Activated naive CD4-positive, alpha-beta T cell treated with anti-CD3 and anti-CD28 coated beads, Interleukin-2, amount 50 U/mL, for 16 hours (primary cell): ENCODE results near the gene DDX25.

Source experiments
- DNase-seq: peaks from one replicate; pipeline ENCODE4 v3.0.0-alpha.2; 2020

Gene DDX25

DNA sequence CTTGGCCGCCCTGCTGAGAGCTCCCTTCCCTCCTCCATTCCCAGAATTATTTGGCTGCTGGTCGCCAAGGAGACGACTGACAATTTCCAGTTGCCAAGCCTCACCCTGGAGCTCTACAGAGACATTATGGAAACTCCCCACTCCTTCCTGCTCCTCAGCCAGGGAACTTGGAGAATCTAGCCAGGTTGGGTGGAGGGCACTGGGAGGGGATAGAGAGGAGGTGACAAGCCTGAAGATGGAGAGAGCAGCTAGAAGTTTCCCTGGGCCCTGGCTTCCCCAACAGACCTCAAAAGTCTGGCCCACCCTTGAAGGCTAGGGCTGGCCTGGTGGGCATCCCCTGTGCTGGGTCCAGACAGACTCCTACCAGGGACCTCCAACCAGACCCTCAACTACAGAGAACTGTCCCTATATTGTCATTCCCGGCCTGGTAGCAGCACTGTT is 34.8 kb downstream of the DDX25 start:
- DNase-seq: no peak

DNA sequence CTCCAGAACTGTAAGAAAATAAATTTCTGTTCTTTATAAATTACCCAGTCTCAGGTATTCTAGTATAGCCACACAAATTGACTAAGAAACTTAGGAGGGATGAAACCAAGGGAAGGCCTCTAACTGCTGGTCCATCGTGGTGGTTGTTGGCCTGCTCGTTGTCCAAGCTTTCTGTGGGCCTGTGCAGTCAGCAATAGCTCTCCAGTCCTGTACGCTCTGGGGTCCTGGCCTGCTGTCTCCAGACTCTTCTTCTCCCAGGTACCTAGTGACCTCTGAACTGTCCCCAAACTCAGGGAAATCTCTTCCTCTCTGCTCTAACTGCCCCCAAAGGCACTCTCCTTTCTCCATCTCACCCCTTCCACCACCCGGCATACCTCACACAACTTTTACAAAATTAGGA is 35.8 kb downstream of the DDX25 start:
- no peak for DNase-seq

DNA sequence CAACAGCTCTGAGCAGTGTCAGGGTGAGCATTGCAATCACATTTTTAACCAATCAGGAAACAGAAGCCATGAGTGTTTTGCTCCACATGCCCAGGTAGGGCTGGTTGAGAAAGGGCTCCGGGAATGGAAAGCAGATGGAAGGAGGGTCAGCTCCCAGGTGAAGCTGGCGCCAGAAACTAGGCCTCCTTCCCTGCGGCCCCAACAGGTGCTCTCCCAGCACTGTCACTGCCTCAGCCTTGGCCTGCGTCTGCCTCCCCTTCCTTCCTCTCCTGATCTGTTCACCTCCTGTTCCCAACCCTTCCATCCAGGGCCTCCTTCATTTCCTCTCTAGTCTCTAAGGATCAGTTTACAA is 36.9 kb downstream of the DDX25 start:
- no peak for DNase-seq

DNA sequence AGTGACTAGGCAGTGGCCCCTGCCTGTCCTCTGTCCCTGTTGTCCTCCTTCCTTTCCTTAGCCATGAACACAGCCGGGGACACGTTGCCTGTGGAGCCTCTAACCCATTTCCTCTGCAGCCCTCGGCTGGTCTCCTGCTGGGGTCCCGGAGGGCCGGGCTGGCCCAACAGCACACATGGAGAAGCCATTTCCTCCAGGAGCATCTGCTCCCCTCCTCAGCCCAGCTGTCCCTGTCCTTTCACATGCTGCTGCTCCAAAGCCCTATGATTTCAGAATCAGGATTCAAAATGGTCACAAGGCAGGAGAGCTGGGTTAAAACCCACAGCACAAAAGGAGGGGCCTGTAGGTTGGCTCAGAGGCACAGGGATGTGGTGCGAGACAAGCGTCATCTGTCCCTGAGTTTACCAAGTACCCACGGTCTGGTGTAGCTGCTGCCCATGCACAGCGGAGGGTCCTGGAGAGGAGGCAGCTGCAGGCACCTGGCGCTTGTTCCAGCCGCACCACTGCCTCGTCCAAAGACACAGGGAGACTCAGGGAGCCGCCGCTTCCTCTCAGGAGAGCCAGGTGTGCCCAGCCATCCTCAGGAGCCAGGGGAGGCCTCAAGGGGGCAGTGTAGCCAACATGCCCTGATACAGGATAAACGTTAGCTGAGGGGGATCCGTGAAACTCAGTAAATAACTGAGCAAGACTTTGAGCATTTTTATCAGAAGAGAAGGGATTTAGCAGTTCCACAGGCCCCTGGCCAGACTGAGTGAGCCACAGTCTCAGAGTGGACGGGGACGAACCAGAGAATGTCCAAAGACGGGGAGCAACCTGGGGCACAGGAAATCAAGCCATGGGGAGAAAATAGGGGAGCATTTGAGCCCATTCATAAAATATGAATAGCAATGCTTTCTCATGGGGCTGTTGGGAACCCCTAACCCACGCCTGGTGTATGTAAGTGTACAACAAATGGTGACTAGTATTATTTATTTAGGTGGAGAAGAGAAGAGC is 37.6 kb downstream of the DDX25 start:
- peak; percentile 54 for DNase-seq

DNA sequence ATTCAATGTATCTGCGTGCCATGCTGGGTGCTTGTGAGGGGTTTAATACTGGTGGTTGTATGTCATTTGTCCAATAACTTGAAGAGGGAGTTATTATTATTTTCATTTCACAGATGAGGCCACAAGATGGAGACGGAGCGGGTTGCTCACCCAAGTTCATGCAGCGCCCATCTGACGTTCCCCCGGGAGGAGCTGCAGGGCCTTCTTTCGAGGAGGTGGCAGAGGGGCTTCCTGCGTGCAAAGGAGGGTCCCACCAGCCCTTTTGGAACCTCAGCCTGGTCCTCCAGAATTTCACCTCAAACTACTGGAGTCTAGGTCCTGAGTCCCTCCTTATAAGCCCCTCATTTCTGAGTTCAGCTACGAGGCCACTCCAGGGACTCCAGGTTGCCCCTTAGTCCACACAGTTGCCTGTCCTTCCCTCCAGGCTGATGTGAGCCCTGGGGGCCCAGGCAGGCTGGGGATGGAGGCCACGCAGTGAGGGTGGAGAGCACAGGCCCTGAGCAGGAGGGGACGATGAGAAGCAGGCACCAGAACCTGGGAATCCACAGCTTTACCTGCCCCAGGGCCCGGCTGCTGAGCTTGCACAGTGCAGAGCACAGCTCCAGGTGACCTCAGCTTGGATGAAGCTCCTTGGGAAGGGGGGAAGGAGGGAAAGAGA is 38.6 kb downstream of the DDX25 start:
- no peak for DNase-seq

DNA sequence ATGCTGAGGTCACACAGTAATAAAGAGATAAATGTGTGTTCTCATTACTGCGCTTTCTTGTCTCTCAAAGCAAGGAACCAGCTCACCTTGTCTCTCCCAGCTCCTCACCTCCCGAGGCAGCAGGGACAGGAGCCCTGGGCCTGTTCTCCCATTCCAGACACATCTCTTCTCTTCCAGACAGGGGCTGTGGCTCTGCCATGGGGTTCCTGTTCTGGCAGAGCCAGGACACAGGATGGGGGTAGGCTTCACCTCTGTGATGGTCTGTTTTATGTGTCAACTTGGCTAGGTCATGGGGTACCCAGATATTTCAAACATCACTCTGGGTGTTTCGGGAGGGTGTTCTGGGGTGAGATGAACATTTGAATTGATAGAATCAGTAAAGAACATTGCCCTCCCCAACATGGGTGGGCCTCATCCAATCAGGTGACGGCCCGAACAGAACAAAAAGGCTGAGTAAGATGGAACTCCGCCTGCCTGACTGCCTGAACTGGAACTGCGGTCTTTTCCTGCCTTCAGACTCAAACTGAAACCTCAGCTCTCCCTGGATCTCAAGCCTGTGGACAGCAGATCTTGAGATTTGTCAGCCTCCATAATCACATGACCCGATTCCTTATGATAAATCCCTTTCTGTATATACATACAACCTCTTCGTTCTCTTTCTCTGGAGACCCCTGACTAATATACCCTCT is 39.5 kb downstream of the DDX25 start:
- no peak for DNase-seq

DNA sequence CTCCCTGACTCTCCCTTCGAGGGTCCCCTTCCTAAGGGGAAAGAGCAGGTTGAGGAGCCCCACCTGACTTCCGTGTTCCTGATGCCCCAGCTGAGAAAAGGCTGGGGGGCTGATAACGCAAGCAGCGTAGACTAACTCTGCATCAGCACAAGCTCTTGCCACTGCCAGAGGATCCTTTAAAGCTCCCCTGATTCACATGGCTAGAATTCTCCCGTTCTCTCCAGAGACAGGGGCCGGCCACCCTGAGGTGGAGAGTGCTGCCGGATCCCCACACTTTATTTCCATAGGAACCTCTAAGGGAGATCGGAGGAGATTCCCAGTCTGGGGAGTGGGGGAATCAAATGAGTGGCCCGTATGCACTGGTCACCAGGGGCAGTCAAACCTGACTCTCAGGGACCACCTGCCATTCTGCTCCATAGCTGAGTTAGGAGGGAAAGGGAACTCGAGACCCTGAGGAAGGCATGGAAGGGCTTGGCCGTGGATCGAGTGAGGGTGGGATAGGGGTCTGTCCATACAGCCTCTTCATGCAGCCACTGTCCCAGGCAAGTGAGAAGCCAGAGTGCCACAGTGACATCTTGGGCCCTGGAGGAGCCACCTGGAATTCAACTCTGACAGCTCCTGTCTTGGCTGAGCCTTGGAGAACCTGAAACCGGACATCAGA is 40.2 kb downstream of the DDX25 start:
- no peak for DNase-seq

DNA sequence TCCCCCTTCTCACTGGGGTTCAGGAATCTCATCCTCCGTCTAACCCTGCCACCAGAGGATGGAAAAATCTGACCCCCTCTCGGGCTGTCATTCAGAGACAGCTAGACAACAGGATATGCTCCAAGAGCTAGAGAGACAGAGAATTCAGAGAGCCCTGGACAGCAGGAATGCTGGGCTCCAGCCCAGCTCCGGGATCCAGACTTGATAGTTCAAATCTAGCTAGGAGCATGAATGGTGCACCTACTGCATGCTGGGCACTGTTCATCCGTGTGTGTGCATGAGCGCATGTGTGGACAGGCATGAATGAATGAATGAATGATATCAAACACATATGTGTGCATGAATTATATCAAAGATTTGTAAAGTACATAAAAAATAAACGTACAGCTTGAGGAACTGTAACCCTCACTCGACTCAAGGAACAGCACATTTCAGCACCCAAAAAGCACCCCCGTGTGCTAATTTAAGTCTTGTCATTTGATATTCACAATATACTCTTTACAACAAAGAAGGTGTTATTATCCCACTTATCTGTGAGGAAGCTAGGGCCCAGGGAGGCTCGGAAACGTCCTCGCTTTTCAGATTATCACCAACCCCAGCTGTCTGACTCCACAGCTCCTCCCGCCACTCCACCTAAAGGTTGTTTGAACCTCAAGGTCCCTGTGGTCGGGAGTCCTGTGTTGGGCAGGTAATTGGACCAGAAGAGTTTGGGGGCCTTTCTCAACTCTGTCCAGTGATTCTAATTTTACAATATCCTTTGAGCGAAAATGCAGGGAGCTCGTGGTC is 40.9 kb downstream of the DDX25 start:
- DNase-seq: no peak

DNA sequence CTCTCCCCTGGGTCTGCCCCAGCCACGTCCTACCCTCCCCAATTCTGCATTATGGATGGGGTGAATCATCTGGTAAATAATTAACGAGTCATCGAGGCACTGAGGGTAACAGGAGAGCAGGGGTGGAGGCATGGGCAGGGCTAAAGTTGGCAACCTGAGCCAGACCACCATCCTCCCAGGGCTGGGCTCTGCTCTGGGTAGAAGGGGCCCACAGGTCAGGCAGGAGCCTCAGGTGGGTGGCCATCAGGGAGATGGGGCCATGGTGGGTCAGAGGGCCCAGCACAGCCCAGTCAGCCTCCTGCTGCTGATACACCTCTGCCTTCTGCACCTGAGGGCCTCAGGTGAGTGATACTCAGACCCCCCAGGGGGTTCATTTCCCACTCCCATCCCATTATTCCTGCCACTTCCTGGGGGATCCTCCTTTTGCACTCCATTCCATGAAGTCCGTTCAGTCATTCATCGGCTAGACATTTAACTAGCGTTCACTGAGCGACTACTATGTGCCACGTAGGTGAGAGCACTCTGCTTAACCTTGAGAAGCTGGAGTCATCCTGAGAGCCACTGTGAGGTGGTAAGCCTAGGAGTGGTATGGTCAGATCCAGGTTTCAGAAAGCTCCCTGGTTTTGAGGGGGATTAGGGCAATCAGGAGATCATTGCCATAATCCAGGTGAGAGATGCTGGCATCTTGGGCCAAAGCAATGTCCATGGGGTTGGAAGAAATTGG is 41.7 kb downstream of the DDX25 start, which contains the start of gene VSIG10L2:
VSIG10L2 (plus strand) TSS at position 248 of the 724 bp plus-strand sequence; CDS start at position 260, 12 bp downstream.
- DNase-seq: no peak

DNA sequence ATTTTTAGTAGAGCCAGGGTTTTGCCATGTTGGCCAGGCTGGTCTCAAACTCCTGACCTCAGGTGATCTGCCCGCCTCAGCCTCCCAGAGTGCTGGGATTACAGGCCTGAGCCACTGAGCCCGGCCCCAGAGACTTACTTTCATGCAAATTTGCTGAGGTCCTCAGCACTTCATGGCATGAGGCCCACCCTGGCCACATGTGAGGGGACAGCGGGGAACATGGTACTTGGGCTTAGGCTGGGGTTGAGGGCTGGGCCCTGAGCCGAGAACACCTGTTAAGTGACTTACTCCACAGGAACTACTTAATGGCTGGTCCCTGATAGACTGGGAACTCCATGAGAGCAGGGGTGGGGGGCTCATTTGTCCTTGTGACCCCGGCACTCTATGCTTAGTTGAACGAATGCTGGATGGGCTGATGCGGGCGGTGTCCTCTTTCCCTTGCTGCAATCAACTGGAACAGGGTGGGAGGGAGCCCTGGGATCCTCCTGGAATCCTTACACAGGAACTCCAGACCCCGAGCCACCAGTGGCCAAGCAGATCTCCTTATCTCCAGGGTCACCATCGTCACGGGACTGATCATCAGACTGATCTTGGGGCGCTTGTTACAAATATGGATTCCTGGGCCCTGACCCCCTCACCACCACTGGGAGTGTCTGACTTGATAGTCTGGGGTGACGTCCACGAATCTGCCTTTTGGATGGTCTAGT is 42.6 kb downstream of the DDX25 start:
- no peak for DNase-seq

DNA sequence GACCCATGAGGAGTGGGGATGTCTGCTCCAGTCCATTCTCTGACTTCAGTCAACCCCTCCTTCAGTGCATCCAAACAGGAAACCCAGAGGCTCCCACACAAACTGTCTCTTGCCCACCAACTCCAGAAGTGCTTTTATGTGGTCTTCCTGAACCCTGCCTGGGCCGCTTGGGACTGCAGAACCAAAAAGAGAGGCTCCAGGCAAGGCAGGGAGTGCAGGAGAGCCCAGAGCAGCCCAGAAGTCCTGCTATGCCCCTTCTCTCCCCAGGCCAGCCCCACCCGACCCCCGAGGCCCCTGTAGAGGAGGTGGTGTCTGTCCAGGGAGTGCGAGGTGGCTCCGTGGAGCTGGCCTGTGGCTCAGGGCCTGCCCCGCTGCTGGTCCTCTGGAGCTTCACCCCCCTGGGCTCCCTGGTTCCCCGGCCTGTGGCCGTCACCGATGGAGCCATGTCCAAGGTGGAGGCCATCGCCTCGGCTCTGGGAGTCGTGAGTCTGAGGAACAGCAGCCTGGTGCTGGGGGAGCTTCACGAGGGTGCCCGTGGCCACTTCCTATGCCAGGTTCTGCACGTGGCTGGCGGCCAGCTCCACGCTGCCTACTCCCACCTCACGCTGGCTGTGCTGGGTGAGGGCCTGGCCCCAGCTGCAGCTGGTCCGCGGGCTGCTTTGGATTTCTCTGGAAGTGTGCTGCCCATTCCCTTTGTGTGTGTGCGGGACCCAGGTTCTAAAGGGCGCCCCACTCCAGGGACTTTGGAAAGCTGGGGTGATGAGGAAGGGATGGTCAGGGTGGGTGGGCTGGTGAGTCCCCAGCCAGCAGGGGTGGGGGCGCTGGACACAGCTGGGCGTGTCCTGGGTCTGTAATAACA is 43.3 kb downstream of the DDX25 start:
- DNase-seq: no peak

DNA sequence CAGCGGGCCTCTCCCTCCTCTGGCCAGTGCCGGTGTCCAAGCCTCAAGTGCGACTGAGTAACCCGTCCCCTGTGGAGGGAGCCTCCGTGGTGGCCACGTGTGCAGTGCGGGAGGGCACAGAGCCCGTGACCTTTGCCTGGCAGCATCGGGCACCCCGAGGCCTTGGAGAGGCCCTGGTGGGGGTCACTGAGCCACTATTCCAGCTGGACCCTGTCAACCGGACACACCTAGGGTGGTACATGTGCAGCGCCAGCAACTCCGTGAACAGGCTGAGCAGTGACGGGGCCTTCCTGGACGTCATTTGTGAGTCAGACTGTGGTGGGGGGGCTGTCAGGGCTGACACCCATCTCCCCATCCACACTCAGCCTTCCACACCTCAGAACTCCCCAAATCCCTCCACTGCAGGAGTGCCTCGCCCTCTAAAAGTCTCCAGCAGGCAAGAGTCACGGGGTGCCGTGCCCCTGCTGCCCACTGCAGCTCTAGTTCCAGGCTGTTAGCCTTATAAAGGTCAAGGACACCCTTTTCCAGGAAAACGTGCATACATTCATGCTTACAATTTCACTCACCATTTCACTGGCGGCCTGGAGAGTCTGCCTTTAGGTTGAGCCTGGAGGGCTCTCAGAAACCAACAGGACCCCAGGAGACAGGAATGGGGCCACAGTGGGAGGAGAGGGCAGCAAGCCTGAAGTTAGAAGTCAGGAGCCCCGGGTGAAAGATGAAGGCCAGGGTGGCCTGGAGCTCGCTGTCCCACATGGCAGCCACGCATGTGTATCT is 44.2 kb downstream of the DDX25 start:
- DNase-seq: no peak

DNA sequence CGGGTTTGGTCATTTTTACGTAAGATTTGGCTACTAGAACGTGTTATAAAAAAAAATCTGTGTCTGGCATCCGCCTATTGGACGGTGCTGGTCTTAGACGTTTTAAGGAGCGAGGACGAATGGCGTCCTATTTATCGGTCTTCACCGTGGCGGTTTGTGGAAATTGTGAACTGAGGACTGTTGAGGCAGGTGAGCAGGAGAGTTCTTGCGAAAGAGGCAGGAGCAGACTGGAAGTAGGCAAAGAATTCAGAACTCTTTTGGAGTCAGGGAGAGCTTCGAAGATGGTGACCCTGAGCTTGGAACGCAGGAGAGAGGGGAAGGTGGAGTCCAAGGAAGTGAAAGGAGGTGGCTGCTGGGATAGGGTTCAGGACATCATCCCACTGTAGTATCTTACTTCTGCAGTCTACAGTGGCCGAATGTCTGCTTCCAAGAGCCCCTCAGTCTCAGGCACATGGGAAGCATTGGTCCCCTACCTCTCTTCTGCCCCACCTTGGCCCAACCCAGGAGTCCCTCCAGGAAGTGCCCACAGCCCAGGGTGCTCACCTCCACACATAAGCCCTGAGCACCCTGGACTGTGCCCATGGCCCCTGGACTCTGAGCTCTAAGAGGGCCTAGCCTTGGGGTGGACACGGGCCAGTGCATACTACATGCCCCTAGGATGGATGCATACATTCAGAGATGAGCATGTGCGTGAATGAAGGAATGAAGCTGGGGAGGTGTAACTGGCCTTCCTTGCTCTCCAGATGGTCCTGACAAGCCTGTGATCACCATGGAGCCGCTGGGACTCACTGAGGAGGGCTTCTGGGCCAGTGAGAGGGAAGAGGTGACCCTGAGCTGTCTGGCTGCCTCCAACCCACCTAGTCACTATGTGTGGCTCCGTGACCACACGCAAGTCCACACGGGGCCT is 45.2 kb downstream of the DDX25 start:
- DNase-seq: no peak

DNA sequence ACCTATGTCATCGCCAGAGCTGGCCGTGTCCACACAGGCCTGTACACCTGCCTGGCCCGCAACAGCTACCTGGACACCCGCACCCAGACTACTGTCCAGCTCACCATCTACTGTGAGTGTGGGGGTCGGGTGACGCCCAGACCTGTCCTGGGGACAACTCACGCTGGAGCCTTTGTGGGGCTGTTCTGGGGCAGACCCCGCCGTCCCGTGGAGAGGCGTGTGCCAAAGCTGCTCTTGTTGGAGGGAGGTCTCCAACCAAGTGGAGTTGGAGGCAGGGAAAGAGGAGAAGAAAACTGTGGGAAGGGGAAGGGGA is 45.8 kb downstream of the DDX25 start:
- DNase-seq: no peak

DNA sequence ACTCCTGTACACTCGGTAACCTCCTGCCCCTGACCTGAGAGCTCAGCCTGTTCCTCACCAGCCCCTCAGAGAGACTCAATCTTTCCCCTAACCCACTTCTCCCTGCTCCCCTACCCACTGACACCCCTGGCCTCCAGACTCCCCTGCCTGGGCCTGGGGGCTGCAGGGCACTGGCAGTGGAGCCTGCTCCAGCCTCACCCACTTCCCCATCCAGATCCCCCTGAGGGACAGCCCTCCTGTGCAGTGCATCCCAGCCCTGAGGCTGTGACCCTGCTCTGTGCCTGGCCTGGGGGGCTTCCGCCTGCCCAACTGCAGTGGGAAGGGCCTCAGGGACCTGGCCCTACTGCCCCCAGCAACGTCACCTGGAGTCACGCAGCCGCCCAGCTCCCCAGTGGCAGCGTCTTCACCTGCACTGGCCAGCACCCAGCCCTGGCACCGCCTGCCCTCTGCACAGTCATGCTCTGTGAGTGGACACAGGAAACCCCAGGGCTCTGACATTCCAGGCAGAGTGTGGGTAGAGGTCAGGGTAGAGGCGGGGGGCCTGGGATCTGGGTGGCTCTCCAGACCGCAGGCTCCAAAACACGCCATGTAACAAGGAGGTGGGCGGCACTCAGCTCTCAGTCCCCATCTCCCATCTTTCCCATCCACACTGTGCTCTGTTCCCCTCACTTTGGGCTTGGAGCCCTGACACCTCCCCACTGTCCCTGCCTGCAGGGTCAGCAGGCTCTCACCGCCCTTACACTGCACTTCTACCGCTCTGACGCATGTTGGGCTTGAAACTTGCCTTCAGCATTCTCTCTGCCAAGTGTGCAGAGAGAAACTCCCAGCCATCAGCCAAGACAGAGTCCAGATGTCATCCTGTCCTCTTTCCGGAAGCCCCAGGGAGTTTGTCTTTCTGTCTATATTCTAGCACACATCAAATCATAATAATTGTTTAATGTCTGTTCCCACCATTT is 46.7 kb downstream of the DDX25 start:
- no peak for DNase-seq

DNA sequence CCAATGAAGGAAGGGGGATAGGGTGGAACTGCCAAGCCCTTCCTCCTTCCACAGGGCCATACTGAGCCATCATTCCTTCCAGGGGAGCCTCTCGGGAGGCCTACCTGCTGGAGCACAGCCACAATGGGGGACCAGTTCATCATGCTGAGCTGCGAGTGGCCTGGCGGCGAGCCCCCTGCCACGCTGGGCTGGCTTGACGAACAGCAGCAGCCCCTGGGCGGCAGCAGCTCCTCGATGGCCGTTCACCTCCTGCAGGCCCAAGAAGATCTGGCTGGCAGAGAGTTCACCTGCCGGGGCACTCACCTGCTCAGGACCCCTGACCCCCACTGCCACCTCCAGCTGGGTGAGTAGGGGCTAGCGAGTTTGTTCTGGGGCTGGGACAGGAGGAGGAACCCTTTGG is 47.4 kb downstream of the DDX25 start:
- no peak for DNase-seq

DNA sequence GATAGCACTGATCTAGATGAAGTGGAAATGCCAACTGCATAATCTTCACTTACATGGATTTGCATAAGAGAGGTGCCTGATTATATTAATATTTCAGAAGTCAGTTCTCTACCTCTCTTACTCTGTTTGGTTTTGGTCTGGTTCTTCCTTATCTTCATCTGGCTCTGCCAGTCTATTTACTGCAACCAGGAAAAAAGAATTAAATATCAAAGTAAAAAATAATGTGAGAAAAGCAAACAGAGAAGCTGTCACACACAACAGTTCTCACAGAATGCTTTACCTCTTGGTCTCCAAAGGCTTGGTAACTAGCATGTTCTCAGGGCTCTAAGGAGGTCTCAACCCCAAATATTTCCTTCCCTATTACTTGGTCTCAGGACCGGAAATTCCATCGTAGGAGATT is 48.3 kb downstream of the DDX25 start:
- DNase-seq: no peak
